IPS DF 6.9 (cell line): ENCODE results near the gene BDH2.

Experiments
- DNase-seq: peaks from one replicate; pipeline ENCODE4 v3.0.0-alpha.2; 2013; ENCODE audit warnings: low read depth, low spot score
- H3K27ac ChIP-seq: one replicate; pipeline ENCODE4 v1.5.1; 2013; ENCODE audit warnings: low read length, control low read depth
- H3K27me3 ChIP-seq: 2 replicates; pipeline ENCODE4 v1.6.1; 2013; ENCODE audit warnings: mild to moderate bottlenecking, low read length; ENCODE audit not compliant: control insufficient read depth, insufficient read depth
- H3K36me3 ChIP-seq: 2 replicates; pipeline ENCODE4 v1.6.1; 2013; ENCODE audit warnings: low read length; ENCODE audit not compliant: control insufficient read depth, insufficient read depth
- H3K4me1 ChIP-seq: 2 replicates; pipeline ENCODE4 v1.6.1; 2013; ENCODE audit warnings: low read length; ENCODE audit not compliant: control insufficient read depth, insufficient read depth
- H3K4me3 ChIP-seq: 2 replicates; pipeline ENCODE4 v1.5.1; 2013; ENCODE audit warnings: mild to moderate bottlenecking, low read length
- H3K9me3 ChIP-seq: 2 replicates; pipeline ENCODE4 v1.6.1; 2013; ENCODE audit warnings: low read length, inconsistent platforms; ENCODE audit not compliant: control insufficient read depth, insufficient read depth
- WGBS: extraction: QIAGEN DNeasy Blood & Tissue Kit; methylation state at CpG from one replicate; pipeline ENCODE4 v1.1.7; 2013; ENCODE audit warnings: mixed read lengths, missing lambda C conversion rate; ENCODE audit not compliant: insufficient read length, insufficient coverage; 5-methylcytosine and 5-hydroxymethylcytosine counted together

The BDH2 gene

DNA sequence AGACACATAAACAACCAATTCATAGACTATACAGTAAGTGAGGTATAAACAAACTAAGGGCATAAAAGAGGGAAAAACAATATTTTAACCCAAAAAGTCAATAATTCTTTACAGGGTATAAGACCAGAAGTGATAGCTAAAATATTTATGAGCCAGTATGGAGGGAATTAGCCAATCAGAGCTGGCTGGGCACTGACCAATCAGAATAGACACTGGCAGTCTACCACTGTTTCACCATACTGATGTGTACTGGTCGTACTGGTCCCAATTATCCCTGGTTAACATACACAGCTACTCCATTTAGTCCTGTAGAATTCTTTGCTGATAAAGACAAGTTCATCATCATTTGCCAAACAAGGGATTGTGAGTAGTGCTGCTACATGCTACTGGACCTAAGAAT lies 70.3 kb downstream of the BDH2 start:
- DNase-seq, result no peak
- WGBS, result no CpG with 5 or more reads among the region's 1 CpG
- no peaks in the 10 kb centered on the region for H3K27me3 ChIP-seq
- no peaks in the 10 kb centered on the region for H3K4me1 ChIP-seq
- H3K27ac ChIP-seq, result no peak overlapping the region
- no peaks in the 10 kb centered on the region for H3K9me3 ChIP-seq
- no peaks in the 10 kb centered on the region for H3K36me3 ChIP-seq
- no peak overlapping the region for H3K4me3 ChIP-seq
